Measurements from ENCODE around the gene KIAA1671.
"Not testable (repeated sequence)": the region's sequence is repeated elsewhere in the genome, so short reads cannot be mapped to it uniquely, and the experiment has no call there.

KIAA1671 gene

DNA sequence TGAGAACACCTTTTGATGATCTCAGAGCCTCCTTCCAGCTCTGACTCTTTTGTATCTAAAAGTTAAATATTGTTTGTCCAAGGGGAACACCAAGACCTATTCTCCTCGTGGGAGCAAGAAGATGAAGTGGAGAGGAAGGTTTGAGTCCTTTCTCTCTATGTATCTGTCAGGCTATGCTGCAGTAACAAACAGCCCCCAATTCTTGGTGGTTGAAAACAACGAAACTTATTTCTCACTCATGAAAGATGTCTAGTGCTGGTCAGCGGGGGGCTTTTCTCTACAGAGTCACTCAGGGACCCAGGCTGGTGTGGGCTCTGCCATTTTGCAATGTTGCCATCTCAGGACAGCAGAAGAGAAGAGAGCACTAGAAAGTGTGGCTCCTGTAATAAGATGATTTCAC is 260.7 kb downstream of the KIAA1671 start:
- DNase-seq (ENCODE audit: low read depth, low spot score): no peak
- H3K4me1 ChIP-seq (ENCODE audit: insufficient read depth, insufficient read length): no peaks in the 10 kb centered on the region
- no peaks in the 10 kb centered on the region for H3K36me3 ChIP-seq (ENCODE audit: insufficient read depth, insufficient read length, low read length)
- no peak for TF ChIP-seq SUZ12 (IDR thresholded peaks at IDR 0.05; ENCODE audit: extremely low read depth, insufficient read depth, insufficient read length)
- no peak for TF ChIP-seq ZNF274 (IDR thresholded peaks at IDR 0.05; ENCODE audit: low read depth, low read length)
- H3K9me3 ChIP-seq (ENCODE audit: insufficient read depth, low read length): peaks cover 9% of the 10 kb centered on the region; the same call in 1 of the 2 replicates
- H3K4me3 ChIP-seq (ENCODE audit: insufficient read length, low read depth): no peak overlapping the region
- H3K9ac ChIP-seq (ENCODE audit: insufficient read length, low read depth): no peak overlapping the region
- no peaks in the 10 kb centered on the region for H3K27me3 ChIP-seq (ENCODE audit: insufficient read depth, insufficient read length)

DNA sequence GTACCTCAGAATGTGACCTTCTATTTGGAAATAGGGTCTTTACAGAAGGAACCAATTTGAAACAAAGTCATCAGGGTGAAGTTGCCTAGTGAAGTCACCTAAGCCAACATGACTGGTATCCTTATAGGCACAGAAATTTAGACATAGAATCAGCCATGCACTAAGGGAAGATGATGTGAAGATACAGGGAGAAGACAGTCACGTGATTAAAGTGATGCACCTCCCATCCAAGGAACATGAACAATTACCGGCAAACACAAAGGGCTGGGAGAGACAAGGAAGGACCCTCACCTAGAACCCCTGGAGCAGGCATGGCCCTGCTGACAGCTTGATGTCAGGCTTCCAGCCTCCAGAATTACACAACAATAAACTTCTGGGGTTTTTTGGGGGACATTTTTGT is 263.7 kb downstream of the KIAA1671 start:
- peaks cover 5% of the 10 kb centered on the region for H3K27me3 ChIP-seq (ENCODE audit: insufficient read depth, insufficient read length)
- H3K36me3 ChIP-seq (ENCODE audit: insufficient read depth, insufficient read length, low read length): no peaks in the 10 kb centered on the region
- H3K4me1 ChIP-seq (ENCODE audit: insufficient read depth, insufficient read length): no peaks in the 10 kb centered on the region
- H3K4me3 ChIP-seq (ENCODE audit: insufficient read length, low read depth): no peak overlapping the region
- H3K9ac ChIP-seq (ENCODE audit: insufficient read length, low read depth): no peak overlapping the region
- DNase-seq (ENCODE audit: low read depth, low spot score): no peak
- TF ChIP-seq YY1 (IDR thresholded peaks at IDR 0.05; ENCODE audit: insufficient read depth, insufficient read length): no peak
- no peak for TF ChIP-seq ZNF274 (IDR thresholded peaks at IDR 0.05; ENCODE audit: low read depth, low read length)
- TF ChIP-seq SUZ12 (IDR thresholded peaks at IDR 0.05; ENCODE audit: extremely low read depth, insufficient read depth, insufficient read length): no peak
- H3K9me3 ChIP-seq (ENCODE audit: insufficient read depth, low read length): peaks cover 9% of the 10 kb centered on the region; the same call in 1 of the 2 replicates

DNA sequence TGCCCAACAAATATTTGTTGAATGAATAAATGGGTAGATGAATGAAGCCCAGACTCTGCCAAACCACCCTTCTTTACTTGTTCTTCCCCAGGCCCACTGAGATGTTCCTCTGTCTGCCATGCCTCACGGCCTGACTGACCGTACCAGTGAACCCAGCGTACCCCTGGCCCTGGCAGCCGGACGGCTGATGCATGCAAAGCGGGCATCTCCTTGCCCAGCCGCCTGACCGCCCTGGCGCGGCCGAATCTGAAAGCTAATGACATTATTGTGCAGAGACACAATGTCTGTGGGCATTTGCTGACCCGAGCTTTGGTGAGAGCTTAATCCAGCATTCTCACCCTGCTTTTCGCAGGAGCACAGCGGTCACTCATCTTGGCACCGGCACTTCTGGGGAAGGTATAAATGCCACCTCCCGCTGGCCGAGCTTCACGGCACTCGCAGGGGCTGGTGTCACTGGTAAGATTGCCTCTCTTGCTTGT is 266.7 kb downstream of the KIAA1671 start, which contains the start of gene CRYBB2:
Gene CRYBB2 (plus strand): TSS at position 429 of the 479 bp plus-strand sequence. CDS start 1,791 bp downstream, outside the sequence.
- H3K4me1 ChIP-seq (ENCODE audit: insufficient read depth, insufficient read length): no peaks in the 10 kb centered on the region
- TF ChIP-seq YY1 (IDR thresholded peaks at IDR 0.05; ENCODE audit: insufficient read depth, insufficient read length) (no peak), ZNF274 (IDR thresholded peaks at IDR 0.05; ENCODE audit: low read depth, low read length) (no peak), SUZ12 (IDR thresholded peaks at IDR 0.05; ENCODE audit: extremely low read depth, insufficient read depth, insufficient read length) (no peak)
- no peak for DNase-seq (ENCODE audit: low read depth, low spot score)
- H3K9ac ChIP-seq (ENCODE audit: insufficient read length, low read depth): no peak within 1 kb of the TSS
- no peaks in the 10 kb centered on the region for H3K9me3 ChIP-seq (ENCODE audit: insufficient read depth, low read length)
- H3K4me3 ChIP-seq (ENCODE audit: insufficient read length, low read depth): no peak within 1 kb of the TSS
- H3K36me3 ChIP-seq (ENCODE audit: insufficient read depth, insufficient read length, low read length): no peaks in the 10 kb centered on the region
- H3K27me3 ChIP-seq (ENCODE audit: insufficient read depth, insufficient read length): peaks cover 5% of the 10 kb centered on the region

DNA sequence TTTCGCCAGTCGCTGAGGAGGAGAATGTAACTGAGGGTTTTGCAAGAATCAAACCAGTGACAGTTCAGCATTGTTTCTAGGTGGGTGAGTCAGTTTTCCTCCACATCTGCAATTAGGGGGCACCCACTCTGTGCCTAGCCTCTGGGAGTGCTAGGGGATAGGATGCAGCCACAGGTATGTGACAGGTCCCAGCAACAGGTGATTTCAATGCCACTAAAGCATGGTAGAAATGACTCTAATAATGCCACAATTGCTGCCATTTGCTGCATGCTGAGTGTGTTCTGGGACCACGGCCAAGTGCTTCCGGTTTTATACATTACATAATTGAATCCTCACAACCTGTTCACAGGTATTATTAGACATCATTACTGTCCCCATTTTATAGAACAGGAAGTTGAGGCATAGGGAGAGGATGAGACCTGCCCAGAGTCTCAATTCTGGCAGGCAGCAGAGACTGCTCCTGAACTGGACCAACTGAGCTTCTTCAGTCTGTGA is 267.5 kb downstream of the KIAA1671 start:
- H3K9ac ChIP-seq (ENCODE audit: insufficient read length, low read depth): no peak overlapping the region
- TF ChIP-seq YY1 (IDR thresholded peaks at IDR 0.05; ENCODE audit: insufficient read depth, insufficient read length) (no peak), SUZ12 (IDR thresholded peaks at IDR 0.05; ENCODE audit: extremely low read depth, insufficient read depth, insufficient read length) (no peak), ZNF274 (IDR thresholded peaks at IDR 0.05; ENCODE audit: low read depth, low read length) (no peak)
- H3K36me3 ChIP-seq (ENCODE audit: insufficient read depth, insufficient read length, low read length): no peaks in the 10 kb centered on the region
- no peaks in the 10 kb centered on the region for H3K9me3 ChIP-seq (ENCODE audit: insufficient read depth, low read length)
- H3K4me1 ChIP-seq (ENCODE audit: insufficient read depth, insufficient read length): no peaks in the 10 kb centered on the region
- peaks cover 5% of the 10 kb centered on the region for H3K27me3 ChIP-seq (ENCODE audit: insufficient read depth, insufficient read length)
- DNase-seq (ENCODE audit: low read depth, low spot score): no peak
- no peak overlapping the region for H3K4me3 ChIP-seq (ENCODE audit: insufficient read length, low read depth)

DNA sequence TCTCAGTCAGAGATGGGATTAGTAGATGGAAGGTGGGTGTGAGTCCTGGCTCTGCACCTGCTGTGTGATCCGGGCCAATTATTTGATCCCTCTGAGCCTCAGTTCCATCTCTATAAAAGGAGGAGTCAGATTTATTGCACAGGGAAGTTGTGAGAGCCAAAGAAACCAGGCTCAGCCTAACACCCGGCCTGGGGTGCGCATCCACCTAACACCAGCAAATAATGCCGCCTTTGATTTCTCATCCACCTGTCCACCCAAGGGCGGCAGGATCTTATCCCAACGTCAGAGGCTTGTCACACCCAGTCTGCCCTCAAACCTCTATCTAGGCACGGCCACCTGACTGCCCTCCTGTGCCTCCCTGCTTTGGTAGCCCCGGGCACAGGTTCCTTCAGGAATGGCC is 269.3 kb downstream of the KIAA1671 start:
- TF ChIP-seq YY1 (IDR thresholded peaks at IDR 0.05; ENCODE audit: insufficient read depth, insufficient read length) (no peak), SUZ12 (IDR thresholded peaks at IDR 0.05; ENCODE audit: extremely low read depth, insufficient read depth, insufficient read length) (no peak), ZNF274 (IDR thresholded peaks at IDR 0.05; ENCODE audit: low read depth, low read length) (no peak)

DNA sequence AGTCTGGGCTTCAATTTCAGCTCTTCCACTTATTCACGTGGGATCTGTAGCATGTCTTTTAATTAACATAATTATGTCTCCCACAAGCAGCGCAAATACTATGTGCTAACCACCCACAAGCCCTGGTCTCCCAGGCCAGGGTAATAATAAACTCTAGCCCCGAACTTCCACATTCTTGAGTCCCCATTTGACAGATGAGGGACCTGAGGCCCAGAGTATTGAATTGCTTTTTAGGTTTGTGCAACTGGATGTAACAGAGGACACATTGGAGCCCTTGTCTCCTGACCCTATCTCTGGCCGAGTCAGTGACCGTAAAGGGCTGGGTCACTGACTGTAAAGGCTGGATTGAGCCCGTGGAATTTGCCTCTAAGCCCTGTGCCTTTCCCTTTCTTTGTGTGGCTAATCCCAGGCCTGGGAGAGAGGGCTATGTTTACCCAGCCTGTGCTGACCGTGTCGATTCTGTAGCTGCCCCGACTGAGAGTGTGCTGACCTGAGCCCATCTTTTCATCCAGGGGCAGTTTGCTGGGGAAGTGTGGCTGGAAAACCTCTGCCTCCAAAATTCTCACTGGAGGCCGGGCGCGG is 270.8 kb downstream of the KIAA1671 start:
- Histone ChIP-seq H3K4me1 (ENCODE audit: insufficient read depth, insufficient read length) (no peaks in the 10 kb centered on the region), H3K9ac (ENCODE audit: insufficient read length, low read depth) (no peak overlapping the region), H3K27me3 (ENCODE audit: insufficient read depth, insufficient read length) (peaks cover 5% of the 10 kb centered on the region), H3K36me3 (ENCODE audit: insufficient read depth, insufficient read length, low read length) (no peaks in the 10 kb centered on the region), H3K4me3 (ENCODE audit: insufficient read length, low read depth) (no peak overlapping the region), H3K9me3 (ENCODE audit: insufficient read depth, low read length) (no peaks in the 10 kb centered on the region)
- TF ChIP-seq ZNF274 (IDR thresholded peaks at IDR 0.05; ENCODE audit: low read depth, low read length) (no peak), SUZ12 (IDR thresholded peaks at IDR 0.05; ENCODE audit: extremely low read depth, insufficient read depth, insufficient read length) (no peak), YY1 (IDR thresholded peaks at IDR 0.05; ENCODE audit: insufficient read depth, insufficient read length) (no peak)
- no peak for DNase-seq (ENCODE audit: low read depth, low spot score)

More for the DNA sequence above, 269.3 kb downstream of the KIAA1671 start:
- Histone ChIP-seq H3K4me1 (ENCODE audit: insufficient read depth, insufficient read length) (no peaks in the 10 kb centered on the region), H3K9me3 (ENCODE audit: insufficient read depth, low read length) (no peaks in the 10 kb centered on the region), H3K4me3 (ENCODE audit: insufficient read length, low read depth) (no peak overlapping the region), H3K36me3 (ENCODE audit: insufficient read depth, insufficient read length, low read length) (no peaks in the 10 kb centered on the region), H3K9ac (ENCODE audit: insufficient read length, low read depth) (no peak overlapping the region), H3K27me3 (ENCODE audit: insufficient read depth, insufficient read length) (peaks cover 5% of the 10 kb centered on the region)
- no peak for DNase-seq (ENCODE audit: low read depth, low spot score)

DNA sequence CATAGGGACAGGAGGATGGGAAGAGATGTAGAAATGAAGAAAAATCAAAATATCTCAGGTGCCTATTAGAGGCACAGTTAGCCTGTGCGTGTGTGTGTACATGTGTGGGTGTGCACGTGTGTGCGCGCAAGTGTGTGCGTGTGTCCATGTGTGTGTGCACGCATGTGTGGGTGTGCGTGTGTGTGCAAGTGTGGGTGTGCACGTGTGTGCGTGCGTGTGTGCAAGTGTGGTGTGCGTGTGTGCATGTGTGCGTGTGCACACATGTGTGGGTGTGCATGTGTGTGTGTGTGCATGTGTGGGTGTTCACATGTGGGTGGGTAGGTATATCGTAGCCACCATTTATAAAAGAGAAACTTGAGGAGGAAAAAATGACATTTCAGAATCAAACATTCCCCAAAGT is 276.3 kb downstream of the KIAA1671 start:
- Histone ChIP-seq H3K36me3 (ENCODE audit: insufficient read depth, insufficient read length, low read length) (no peaks in the 10 kb centered on the region), H3K4me1 (ENCODE audit: insufficient read depth, insufficient read length) (no peaks in the 10 kb centered on the region), H3K9me3 (ENCODE audit: insufficient read depth, low read length) (no peaks in the 10 kb centered on the region), H3K27me3 (ENCODE audit: insufficient read depth, insufficient read length) (no peaks in the 10 kb centered on the region), H3K4me3 (ENCODE audit: insufficient read length, low read depth) (no peak overlapping the region), H3K9ac (ENCODE audit: insufficient read length, low read depth) (no peak overlapping the region)
- DNase-seq (ENCODE audit: low read depth, low spot score): no peak
- TF ChIP-seq YY1 (IDR thresholded peaks at IDR 0.05; ENCODE audit: insufficient read depth, insufficient read length) (no peak), ZNF274 (IDR thresholded peaks at IDR 0.05; ENCODE audit: low read depth, low read length) (no peak), SUZ12 (IDR thresholded peaks at IDR 0.05; ENCODE audit: extremely low read depth, insufficient read depth, insufficient read length) (no peak)

DNA sequence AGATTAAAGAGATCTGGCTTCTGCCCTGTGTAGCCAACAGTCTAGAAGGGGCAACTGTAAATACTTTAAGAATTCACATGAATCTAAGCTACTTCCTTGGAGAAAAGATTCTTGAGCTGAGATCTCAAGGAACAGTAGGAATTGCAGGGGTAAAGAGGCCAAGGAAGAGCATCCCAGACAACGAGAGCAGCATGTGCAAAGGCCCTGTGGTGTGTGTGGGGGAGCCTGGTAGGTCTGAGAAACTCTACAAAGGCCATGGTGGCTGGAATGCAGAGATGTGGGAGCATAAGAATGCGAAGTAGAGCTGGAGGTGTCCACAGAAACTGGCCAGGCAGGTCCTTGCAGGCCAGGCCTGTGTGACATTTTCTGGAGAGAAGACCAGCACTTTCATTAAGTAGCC is 278.2 kb downstream of the KIAA1671 start:
- H3K4me3 ChIP-seq (ENCODE audit: insufficient read length, low read depth); H3K9me3 ChIP-seq (ENCODE audit: insufficient read depth, low read length); DNase-seq (ENCODE audit: low read depth, low spot score); H3K36me3 ChIP-seq (ENCODE audit: insufficient read depth, insufficient read length, low read length); H3K4me1 ChIP-seq (ENCODE audit: insufficient read depth, insufficient read length); H3K9ac ChIP-seq (ENCODE audit: insufficient read length, low read depth); H3K27me3 ChIP-seq (ENCODE audit: insufficient read depth, insufficient read length): not testable (repeated sequence)
